H7 (cell line): ENCODE data around the gene PLGRKT. TPM values are rescaled to one million over a fixed set of nuclear protein-coding genes. Genes with fewer than 3 reads are reported as not detected.
A peak's percentile ranks its signal among the peaks of the same experiment; 100 is the strongest.
"Not testable (repeated sequence)": the region's sequence is repeated elsewhere in the genome, so short reads cannot be mapped to it uniquely, and the experiment has no call there.

ENCODE experiments used
- DNase-seq: peaks from one replicate; pipeline ENCODE4 v3.0.0; 2012
- H3K27me3 ChIP-seq: 2 replicates; pipeline ENCODE4 v1.6.0; 2011; ENCODE audit warnings: mild to moderate bottlenecking, low read length; ENCODE audit not compliant: control insufficient read depth, insufficient read depth
- H3K36me3 ChIP-seq: replicated peaks from 2 replicates; pipeline ENCODE4 v1.5.1; 2011; ENCODE audit warnings: low read length; ENCODE audit not compliant: control insufficient read depth, insufficient read depth
- H3K4me3 ChIP-seq: 2 replicates; pipeline ENCODE4 v1.5.1; 2011; ENCODE audit warnings: low read depth, mild to moderate bottlenecking, control low read depth, low read length, moderate library complexity; ENCODE audit not compliant: insufficient read depth
- total RNA-seq: library from RNA; depleted of rRNA; stranded (reverse); fragments of >200 nt; shearing (Covaris generic); gene quantifications from 2 replicates; pipeline ENCODE4 v1.2.3, GENCODE V29; 2014

The PLGRKT gene
- total RNA-seq, 1 experiment from 2014 or later, result 28.2 TPM

DNA sequence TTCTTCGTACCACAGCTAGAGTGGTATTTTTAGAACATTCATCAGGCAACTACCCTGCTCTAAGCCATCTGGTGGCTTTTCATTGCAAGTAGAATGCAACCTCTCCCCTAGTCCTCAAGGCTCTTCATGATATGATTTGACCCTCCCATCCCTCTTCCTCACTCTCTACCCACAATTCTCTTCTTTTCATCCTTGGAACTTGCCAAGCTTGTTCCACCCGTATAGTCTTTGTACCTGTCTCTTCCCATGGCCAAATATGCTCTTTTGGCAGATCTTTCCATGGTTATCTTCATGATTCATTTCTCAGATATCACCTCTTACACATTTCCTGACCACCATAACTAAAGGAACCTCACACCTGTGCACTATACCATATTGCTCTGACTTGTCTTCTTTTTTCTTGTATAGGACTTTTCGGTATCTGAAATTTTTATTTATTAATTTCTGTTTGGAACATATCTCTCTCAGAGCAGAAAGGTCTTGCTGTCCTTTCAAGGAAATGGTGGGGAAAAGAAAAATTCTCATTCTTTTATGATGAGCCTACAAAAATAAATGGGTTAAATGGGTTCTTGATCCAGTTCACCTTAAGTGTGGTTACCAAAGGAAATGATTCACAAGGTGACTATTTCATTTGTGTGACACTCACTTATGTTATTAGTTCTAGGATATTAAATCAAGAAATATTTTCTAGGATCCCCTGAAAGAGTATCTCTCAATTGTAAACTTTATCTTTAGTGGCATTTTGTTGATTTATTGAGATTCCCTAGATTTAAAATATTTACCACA, 8.9 kb upstream of the PLGRKT start:
- DNase-seq, result no peak

DNA sequence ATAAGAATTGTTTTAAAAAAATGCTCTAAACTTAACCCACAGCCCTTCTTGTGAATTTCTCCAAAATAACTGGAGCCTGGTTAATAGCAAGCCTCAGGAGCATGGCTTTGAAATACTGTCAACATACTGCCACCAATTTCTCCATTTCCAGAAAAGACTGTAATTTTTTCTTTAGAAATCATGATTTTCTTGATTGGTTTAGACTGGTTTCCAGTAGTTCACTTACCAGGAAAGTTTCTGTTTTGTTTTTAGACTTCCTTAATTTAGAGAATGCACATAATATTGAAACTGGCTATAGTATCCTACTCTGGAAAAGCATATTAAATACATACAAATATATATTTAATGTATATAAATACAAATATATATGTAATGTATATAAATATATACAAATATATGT, 8.2 kb upstream of the PLGRKT start:
- Histone ChIP-seq H3K36me3 (no peaks in the 10 kb centered on the region), H3K27me3 (peaks cover 1% of the 10 kb centered on the region; the same call in 1 of the 2 replicates), H3K4me3 (no peak overlapping the region)
- DNase-seq, result no peak

More for the DNA sequence above, 8.9 kb upstream of the PLGRKT start:
- Histone ChIP-seq H3K4me3 (no peak overlapping the region), H3K36me3 (no peaks in the 10 kb centered on the region), H3K27me3 (peaks cover 1% of the 10 kb centered on the region; the same call in 1 of the 2 replicates)

DNA sequence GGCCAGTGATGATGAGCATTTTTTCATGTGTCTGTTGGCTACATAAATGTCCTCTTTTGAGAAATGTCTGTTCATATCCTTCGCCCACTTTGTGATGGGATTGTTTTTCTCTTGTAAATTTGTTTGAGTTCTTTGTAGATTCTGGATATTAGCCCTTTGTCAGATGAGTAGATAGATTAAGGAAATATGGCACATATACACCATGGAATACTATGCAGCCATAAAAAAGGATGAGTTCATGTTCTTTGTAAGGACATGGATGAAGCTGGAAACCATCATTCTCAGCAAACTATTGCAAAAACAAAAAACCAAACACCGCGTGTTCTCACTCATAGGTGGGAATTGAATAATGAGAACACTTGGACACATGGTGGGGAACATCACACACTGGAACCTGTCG, 7.4 kb upstream of the PLGRKT start:
- H3K36me3 ChIP-seq, DNase-seq: not testable (repeated sequence)

DNA sequence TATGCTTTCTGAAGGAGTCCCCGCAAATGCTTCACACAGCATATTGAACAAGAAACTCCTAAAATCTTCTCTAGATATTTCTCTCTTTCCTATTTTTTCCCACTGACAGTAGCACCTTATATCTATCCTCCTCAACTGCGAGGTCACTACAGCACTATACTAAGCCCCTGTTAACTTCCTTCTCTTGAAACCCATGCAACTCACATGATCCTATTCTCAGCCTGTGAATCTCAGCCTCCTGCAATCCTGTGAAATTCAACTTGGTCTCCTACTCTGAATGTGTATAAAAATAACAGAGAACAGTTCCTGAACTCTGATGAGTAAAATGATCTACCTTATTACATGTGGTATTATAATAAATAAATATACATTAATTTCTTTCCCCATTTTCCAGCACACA, 6.1 kb upstream of the PLGRKT start:
- H3K27me3 ChIP-seq, result peaks cover 1% of the 10 kb centered on the region; the same call in 1 of the 2 replicates
- H3K36me3 ChIP-seq, result no peaks in the 10 kb centered on the region
- no peak overlapping the region for H3K4me3 ChIP-seq
- DNase-seq, result no peak

More for the DNA sequence above, 7.4 kb upstream of the PLGRKT start:
- not testable (repeated sequence) for H3K4me3 ChIP-seq, H3K27me3 ChIP-seq

DNA sequence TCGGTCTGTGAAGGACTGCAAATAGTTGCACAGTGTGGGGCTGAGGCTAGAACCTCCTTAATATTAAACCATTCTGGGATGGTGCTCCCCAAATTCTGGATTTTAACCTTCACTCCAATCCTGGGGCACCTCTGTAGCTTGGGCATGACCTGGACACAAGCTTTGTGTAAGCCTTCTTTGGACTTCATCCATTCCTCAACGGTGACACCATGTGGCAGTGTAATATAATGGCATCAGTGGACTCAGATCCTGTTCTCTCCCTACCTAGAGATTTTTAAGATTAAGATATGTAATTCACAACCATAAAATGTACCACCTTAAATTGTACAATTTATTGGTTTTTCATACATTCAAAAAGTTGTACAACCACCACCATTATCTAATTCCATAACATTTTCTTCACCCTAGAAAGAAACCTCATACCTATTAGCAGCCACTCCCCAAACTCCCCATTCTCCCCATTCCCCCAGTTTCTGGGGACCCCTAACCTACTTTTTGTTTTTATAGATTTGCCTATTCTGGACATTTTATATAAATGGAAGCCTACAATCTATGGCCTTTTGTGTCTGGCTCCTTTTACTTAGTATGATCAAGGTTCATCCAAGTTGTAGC, 4.8 kb upstream of the PLGRKT start:
- no peak overlapping the region for H3K4me3 ChIP-seq
- H3K27me3 ChIP-seq, result no peaks in the 10 kb centered on the region
- H3K36me3 ChIP-seq, result no peaks in the 10 kb centered on the region
- DNase-seq, result peak; percentile 16

DNA sequence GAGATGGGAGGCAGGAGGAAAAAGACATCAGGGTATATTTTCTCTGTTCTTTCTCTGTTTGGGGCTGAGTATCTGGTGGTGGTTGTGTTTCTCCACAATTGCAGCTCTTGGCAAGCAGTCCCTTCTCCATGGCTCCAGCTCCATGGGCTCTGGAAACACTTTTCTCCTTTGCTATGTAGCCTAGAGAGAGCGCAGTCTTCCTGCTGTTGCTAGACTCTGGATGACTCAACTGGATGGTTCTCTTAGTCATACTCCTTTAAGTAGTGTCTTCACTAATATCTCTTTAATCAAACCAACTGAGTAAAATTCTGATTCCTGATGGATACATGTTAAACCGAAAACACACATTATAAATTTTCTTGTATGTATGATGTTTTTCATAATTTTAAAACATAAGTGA, 3.3 kb upstream of the PLGRKT start:
- Histone ChIP-seq H3K27me3 (no peaks in the 10 kb centered on the region), H3K36me3 (no peaks in the 10 kb centered on the region; the same call in 1 of the 2 replicates), H3K4me3 (no peak overlapping the region)
- DNase-seq, result no peak

DNA sequence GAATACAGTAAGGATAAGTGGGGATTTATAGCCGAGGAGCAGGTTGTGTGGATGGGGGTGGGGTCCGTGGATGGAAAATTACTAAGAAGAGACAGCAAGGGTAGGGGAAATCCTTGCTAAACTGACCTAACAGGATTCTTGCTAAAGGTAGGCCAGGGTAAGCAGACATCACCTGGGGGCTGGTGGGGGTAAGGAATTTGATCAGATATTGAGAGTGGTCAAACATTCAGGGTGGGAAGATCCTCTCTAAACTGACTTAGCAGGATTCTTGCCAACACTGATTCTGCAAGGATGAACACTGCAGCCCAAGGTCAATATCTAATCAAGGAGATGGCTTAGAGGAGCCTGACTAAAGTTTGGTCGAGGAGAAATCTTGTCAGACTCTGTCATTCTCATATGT, 2.7 kb upstream of the PLGRKT start:
- no peaks in the 10 kb centered on the region for H3K27me3 ChIP-seq
- no peak overlapping the region for H3K4me3 ChIP-seq
- no peak for DNase-seq
- H3K36me3 ChIP-seq, result peaks cover 2% of the 10 kb centered on the region

DNA sequence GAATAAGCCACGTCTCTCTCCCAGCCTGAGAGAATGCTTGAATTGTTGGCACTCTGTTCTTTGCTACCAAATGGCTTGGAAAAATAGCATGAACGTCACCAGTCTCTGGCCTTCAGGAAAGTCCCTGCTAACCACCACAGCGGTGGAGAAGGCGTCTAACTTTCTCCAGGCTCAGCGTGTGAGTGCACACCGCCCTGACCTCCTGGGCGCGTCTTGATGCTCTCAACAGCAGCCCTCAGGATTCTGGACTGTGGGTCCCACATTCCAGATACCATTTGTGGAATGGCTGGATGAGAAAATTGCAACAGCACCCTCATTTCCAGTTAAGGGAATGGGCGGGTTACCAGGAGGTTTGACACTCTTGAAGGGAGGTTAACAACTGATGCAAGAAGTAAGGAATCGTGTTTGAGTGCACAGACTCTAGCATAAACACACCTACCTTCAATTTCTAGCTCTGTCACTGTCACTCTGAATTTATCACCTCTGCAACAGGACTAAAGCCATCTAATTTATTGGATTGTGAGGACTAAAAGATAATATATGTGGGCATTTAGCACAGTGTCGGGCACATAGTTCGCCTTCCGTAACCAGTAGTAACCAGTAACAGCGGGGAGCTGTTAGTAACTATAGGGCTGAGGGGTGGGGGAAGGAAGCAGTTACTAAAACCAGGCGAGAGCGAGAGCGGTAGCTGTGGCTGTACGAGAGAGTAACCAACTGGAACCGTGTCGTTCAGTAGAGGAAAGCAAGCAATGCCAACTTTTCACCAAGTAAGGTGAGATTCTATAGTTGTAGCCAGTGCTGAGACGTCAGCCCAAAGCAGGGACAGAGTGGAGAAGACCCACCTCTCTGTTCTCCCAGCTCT, 807 bp upstream of the PLGRKT start:
- Histone ChIP-seq H3K4me3 (peak overlapping the region; percentile 93), H3K27me3 (no peaks in the 10 kb centered on the region), H3K36me3 (peaks cover 4% of the 10 kb centered on the region)
- DNase-seq, result no peak

DNA sequence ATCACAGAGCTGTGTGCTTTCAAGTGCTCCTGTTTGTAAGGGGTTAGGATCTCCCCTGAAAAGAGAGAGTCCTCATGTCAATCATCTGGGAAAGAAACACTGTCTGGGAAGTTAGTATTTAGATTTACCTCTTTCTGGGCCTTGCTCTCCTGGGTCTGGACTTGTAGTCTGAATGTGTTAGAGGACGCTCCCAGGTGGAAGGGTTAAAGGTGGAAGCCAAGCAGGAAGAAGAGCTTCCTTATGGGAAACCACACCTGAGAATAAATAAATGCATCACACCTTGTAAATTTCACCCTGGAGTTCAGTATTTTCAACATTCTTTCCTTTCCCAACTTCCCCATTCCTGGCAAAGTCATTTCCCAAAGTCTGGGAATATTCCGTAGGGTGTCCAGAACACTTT, 1.3 kb downstream of the PLGRKT start:
- DNase-seq, result no peak
- no peak overlapping the region for H3K4me3 ChIP-seq
- H3K27me3 ChIP-seq, result no peaks in the 10 kb centered on the region
- peaks cover 4% of the 10 kb centered on the region for H3K36me3 ChIP-seq

DNA sequence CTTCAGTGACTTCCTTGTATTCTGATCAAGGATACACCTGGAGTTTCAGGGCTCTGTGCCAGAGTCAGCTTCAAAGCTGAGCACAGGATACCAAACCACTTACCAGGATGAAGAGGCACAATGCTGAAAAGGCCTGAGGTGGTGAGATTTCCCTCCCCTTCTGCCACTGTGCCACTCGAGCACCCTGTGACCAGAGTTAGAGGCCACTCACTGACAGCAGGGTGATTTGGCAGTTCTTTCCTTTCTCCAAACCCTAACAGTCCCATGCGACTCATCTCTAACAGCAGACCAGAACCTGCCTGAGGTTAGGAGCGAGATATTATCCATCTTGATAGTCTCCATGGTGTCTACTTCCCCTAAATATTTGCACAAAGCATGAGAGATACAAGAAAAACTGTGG, 1.8 kb downstream of the PLGRKT start:
- H3K27me3 ChIP-seq, result no peaks in the 10 kb centered on the region
- no peak for DNase-seq
- no peak overlapping the region for H3K4me3 ChIP-seq

DNA sequence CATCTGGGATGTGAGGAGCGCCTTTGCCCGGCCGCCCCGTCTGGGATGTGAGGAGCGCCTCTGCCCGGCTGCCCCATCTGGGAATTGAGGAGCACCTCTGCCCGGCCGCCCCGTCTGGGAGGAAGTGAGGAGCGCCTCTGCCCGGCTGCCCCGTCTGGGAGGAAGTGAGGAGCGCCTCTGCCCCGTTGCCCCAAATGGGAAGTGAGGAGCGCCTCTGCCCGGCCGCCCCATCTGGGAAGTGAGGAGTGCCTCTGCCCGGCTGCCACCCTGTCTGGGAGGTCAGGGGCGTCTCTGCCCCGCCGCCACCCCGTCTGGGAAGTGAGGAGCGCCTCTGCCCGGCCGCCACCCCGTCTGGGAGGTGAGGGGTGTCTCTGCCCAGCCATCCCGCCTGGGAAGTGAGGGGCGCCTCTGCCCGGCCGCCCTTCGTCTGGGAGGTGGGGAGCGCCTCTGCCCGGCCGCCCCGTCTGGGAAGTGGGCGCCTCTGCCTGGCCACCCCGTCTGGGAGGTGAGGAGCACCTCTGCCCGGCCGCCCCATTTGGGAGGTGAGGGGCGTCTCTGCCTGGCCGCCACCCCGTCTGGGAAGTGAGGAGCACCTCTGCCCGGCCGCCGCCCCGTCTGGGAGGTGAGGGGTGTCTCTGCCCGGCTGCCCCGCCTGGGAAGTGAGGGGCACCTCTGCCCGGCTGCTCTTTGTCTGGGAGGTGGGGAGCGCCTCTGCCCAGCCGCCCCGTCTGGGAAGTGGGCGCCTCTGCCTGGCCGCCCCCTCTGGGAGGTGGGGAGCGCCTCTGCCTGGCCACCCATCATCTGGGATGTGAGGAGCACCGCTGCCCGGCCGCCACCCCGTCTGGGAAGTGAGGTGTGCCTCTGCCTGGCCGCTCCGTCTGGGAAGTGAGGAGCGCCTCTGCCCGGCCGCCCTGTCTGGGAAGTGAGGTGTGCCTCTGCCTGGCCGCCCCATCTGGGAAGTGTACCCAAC, 3.6 kb downstream of the PLGRKT start:
- not testable (repeated sequence) for H3K4me3 ChIP-seq, H3K27me3 ChIP-seq, DNase-seq, H3K36me3 ChIP-seq

More for the DNA sequence above, 1.8 kb downstream of the PLGRKT start:
- peaks cover 4% of the 10 kb centered on the region for H3K36me3 ChIP-seq

DNA sequence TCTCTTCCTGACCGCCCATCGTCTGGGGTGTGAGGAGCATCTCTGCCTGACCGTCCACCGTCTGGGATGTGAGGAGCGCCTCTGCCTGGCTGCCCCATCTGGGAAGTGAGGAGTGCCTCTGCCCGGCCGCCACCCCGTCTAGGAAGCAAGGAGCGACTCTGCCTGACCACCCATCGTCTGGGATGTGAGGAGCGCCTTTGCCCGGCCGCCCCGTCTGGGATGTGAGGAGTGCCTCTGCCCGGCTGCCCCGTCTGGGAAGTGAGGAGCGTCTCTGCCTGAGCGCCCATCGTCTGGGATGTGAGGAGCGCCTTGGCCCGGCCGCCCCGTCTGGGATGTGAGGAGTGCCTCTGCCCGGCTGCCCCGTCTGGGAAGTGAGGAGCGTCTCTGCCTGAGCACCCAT, 4.4 kb downstream of the PLGRKT start:
- not testable (repeated sequence) for H3K27me3 ChIP-seq, DNase-seq, H3K36me3 ChIP-seq, H3K4me3 ChIP-seq

DNA sequence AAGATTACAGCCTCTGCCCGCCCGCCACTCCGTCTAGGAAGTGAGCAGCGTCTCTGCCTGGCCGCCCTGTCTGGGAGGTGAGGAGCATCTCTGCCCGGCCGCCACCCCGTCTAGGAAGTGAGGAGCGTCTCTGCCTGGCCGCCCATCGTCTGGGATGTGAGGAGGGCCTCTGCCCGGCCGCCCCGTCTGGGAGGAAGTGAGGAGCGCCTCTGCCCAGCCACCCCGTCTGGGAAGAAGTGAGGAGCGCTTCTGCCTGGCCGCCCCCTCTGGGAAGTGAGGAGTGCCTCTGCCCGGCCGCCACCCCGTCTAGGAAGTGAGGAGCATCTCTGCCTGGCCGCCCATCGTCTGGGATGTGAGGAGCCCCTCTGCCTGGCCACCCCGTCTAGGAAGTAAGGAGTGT, 4.8 kb downstream of the PLGRKT start:
- H3K27me3 ChIP-seq, H3K36me3 ChIP-seq, DNase-seq: not testable (repeated sequence)

DNA sequence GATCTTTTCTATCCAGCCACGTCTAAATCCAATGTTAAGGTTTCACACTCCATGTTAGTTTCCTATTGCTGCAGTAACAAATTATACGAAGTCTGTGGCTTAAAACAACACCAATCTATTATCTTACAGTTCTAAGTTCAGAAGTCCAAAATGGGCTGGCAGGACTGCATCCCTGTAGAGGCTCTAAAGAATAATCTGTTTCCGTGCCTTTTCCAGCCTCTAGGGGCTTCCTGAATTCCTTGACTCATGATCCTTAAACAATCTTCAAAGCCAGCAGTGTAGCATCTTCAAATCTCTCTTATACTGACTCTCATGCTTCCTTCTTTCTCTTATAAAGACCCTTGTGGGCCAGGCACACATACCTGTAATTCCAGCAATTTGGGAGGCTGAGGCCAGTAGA, 6.8 kb downstream of the PLGRKT start:
- DNase-seq, result no peak
- H3K36me3 ChIP-seq, result peaks cover 3% of the 10 kb centered on the region
- H3K4me3 ChIP-seq, result no peak overlapping the region

More for the DNA sequence above, 4.8 kb downstream of the PLGRKT start:
- not testable (repeated sequence) for H3K4me3 ChIP-seq

More for the DNA sequence above, 6.8 kb downstream of the PLGRKT start:
- H3K27me3 ChIP-seq, result no peaks in the 10 kb centered on the region
